GM20000 (cell line): ENCODE results near the gene HFE.
"Not testable (repeated sequence)": the region's sequence is repeated elsewhere in the genome, so short reads cannot be mapped to it uniquely, and the experiment has no call there.

ENCODE experiments used
- DNase-seq: peaks from one replicate; pipeline ENCODE4 v3.0.0; 2012; ENCODE audit warnings: low spot score
- CTCF ChIP-seq: IDR thresholded peaks from 2 replicates; pipeline ENCODE4 v1.5.1; 2012; ENCODE audit warnings: mild to moderate bottlenecking, control low read depth; ENCODE audit errors: extremely low read depth, missing control alignments

The HFE gene

GRCh38 chr6:26068036-26068435, 19.2 kb upstream of the HFE start:
- no peak for TF ChIP-seq CTCF
- no peak for DNase-seq

GRCh38 chr6:26071135-26071534, 16.1 kb upstream of the HFE start:
- DNase-seq: no peak

GRCh38 chr6:26075063-26075717, 12.0 kb upstream of the HFE start:
- no peak for DNase-seq
- no peak for TF ChIP-seq CTCF

More at GRCh38 chr6:26071135-26071534, 16.1 kb upstream of the HFE start:
- TF ChIP-seq CTCF: no peak

GRCh38 chr6:26078066-26078465, 9.2 kb upstream of the HFE start:
- DNase-seq: not testable (repeated sequence)

- DNase-seq: not testable (repeated sequence)
Observed at GRCh38 chr6:26081096-26081495, 6.1 kb upstream of the HFE start.

- no peak for TF ChIP-seq CTCF
- no peak for DNase-seq
Observed at GRCh38 chr6:26086211-26086610, 1.0 kb upstream of the HFE start.

GRCh38 chr6:26088344-26088743, 1.1 kb downstream of the HFE start:
- no peak for TF ChIP-seq CTCF
- DNase-seq: no peak

GRCh38 chr6:26089272-26089671, 2.0 kb downstream of the HFE start:
- no peak for DNase-seq
- no peak for TF ChIP-seq CTCF
